HepG2 (cell line): ENCODE results near the gene RAPH1. TPM values are rescaled to one million over a fixed set of nuclear protein-coding genes. Genes with fewer than 3 reads are reported as not detected.

Experiments used
- ATAC-seq: fragments of 200-7000 bp; cut with Tn5 transposase; 3 replicates; pipeline ENCODE4 v1.9.1; 2020; ENCODE audit warnings: mild to moderate bottlenecking, moderate library complexity
- BruUV-seq: library from RNA; stranded (reverse); fragments of 400-500 nt; replicated peaks from 2 replicates; lab custom pipeline; 2021; lab: Mats Ljungman, UMichigan
- CTCF ChIA-PET: fragments of 300-600 bp; formaldehyde crosslinking; extraction: SDS; loops from one replicate; lab custom pipeline; 2021; ENCODE audit warnings: low total read pairs, inconsistent platforms, low intra/inter-chr PET ratio; lab: Yijun Ruan, JAX
- POLR2A ChIA-PET: fragments of 350-600 bp; sonication (Branson Sonifier 250); formaldehyde crosslinking; loops from one replicate; lab custom pipeline; 2020; ENCODE audit warnings: antibody characterized with exemption, inconsistent platforms; lab: Yijun Ruan, JAX
- DNase-seq: peaks from one replicate; pipeline ENCODE4 v3.0.0-alpha.2; 2015; ENCODE audit warnings: low spot score
- FAIRE-seq: peaks from 3 replicates; lab custom pipeline; 2011; peaks lifted over from hg19 to GRCh38; lab: Jason Lieb, UNC
- H2AFZ ChIP-seq: one replicate; pipeline ENCODE4 v1.6.1; 2011; ENCODE audit warnings: low read length, inconsistent platforms
- H3K27ac ChIP-seq: fragments of 300-600 bp; 3 replicates; pipeline ENCODE4 v1.8.0; 2011; ENCODE audit warnings: mixed run types, mild to moderate bottlenecking, mixed read lengths, low read length, inconsistent platforms; ENCODE audit not compliant: insufficient read depth; ENCODE audit errors: extremely low read length
- H3K27me3 ChIP-seq, 2 experiments: fragments of 200-600 bp in 1 of 2; 2 replicates in 1 of 2; 3 replicates in 1 of 2; pipeline versions ENCODE4 v1.6.0 to v1.8.0; 2011; ENCODE audit warnings: low read length in 2 of 2, mild to moderate bottlenecking in 2 of 2, moderate library complexity in 2 of 2, inconsistent platforms in 1 of 2; ENCODE audit not compliant: insufficient read depth in 2 of 2, control insufficient read depth in 1 of 2
- H3K36me3 ChIP-seq, 2 experiments: fragments of 200-600 bp in 1 of 2; replicated peaks in 1 of 2; 2 replicates in 1 of 2; 3 replicates in 1 of 2; pipeline versions ENCODE4 v1.5.1 to v1.8.0; 2011; ENCODE audit warnings: low read length in 2 of 2, inconsistent platforms in 1 of 2; ENCODE audit not compliant: insufficient read depth in 2 of 2, control insufficient read depth in 1 of 2
- H3K4me1 ChIP-seq: 2 replicates; pipeline ENCODE4 v1.5.1; 2012; ENCODE audit warnings: low read length, inconsistent platforms; ENCODE audit not compliant: insufficient read depth
- H3K4me2 ChIP-seq: 2 replicates; pipeline ENCODE4 v1.6.0; 2011; ENCODE audit warnings: low read depth, low read length, inconsistent platforms
- H3K4me3 ChIP-seq, 3 experiments: fragments of 200-600 bp in 1 of 3; sonication (generic), shearing (Covaris generic) in 1 of 3; replicated peaks in 1 of 3; 2 replicates each; pipeline ENCODE4 v1.5.1; 2011 to 2016; ENCODE audit warnings: low read length in 3 of 3, inconsistent platforms in 2 of 3, low read depth in 2 of 3, mild to moderate bottlenecking in 2 of 3, control low read depth in 1 of 3, mixed read lengths in 1 of 3; ENCODE audit not compliant: insufficient read depth in 1 of 3
- H3K79me2 ChIP-seq: one replicate; pipeline ENCODE4 v1.6.1; 2011; ENCODE audit warnings: low read length, inconsistent platforms; ENCODE audit not compliant: insufficient read depth
- H3K9ac ChIP-seq: 2 replicates; pipeline ENCODE4 v1.6.0; 2011; ENCODE audit warnings: mild to moderate bottlenecking, low read depth, low read length, inconsistent platforms; ENCODE audit not compliant: insufficient read depth
- H3K9me3 ChIP-seq: 2 replicates; pipeline ENCODE4 v1.5.1; 2012; ENCODE audit warnings: mild to moderate bottlenecking, low read length
- H4K20me1 ChIP-seq: 2 replicates; pipeline ENCODE4 v1.6.0; 2011; ENCODE audit warnings: inconsistent platforms, mild to moderate bottlenecking, low read length, moderate library complexity; ENCODE audit not compliant: insufficient read depth
- DNMT3B ChIP-seq: conservative IDR thresholded peaks from 2 replicates; pipeline ENCODE4 v1.6.1; 2016; ENCODE audit warnings: missing biosample characterization, control low read depth
- RNF2 ChIP-seq: fragments of 450-650 bp; conservative IDR thresholded peaks from 2 replicates; pipeline ENCODE4 v1.6.1; 2016; ENCODE audit warnings: low read depth
- WGBS: methylation state at CpG from one replicate; pipeline ENCODE4 v1.1.6; 2017; ENCODE audit warnings: low lambda C conversion rate; 5-methylcytosine and 5-hydroxymethylcytosine counted together
- in situ Hi-C: cut with HindIII; loops from 2 replicates; pipeline ENCODE4 v1.10.0; 2017; ENCODE audit warnings: low pct_unique_long_range_greater_than_20kb; ENCODE audit not compliant: extremely low pct_ligation_motif_present
- intact Hi-C: fragments of 100-400 bp; cut with micrococcal nuclease; formaldehyde crosslinking; loops from one replicate; pipeline ENCODE4 v1.10.0; 2022; ENCODE audit not compliant: unreplicated experiment
- polyA plus RNA-seq, 8 experiments: library from polyadenylated mRNA; depleted of rRNA in 3 of 8; stranded (reverse) in 7 of 8; unstranded in 1 of 8; fragments of >200 nt; fragmentation: Illumina TruSeq in 4 of 8; extraction: Trizol in 4 of 8; gene quantifications; 2 replicates each; pipeline versions ENCODE4 v1.2.1 to v1.2.3, GENCODE V29; 2011 to 2016; ENCODE audit warnings: low read depth in 4 of 8, missing spikeins in 1 of 8, mixed read lengths in 1 of 8; ENCODE audit not compliant: insufficient read depth in 1 of 8
- total RNA-seq, 5 experiments: library from RNA; depleted of rRNA; stranded (reverse); fragments of >200 nt; fragmentation: Illumina TruSeq; extraction: Trizol; gene quantifications; 2 replicates each; pipeline ENCODE4 v1.2.3, GENCODE V29; 2016; ENCODE audit warnings: low read depth in 1 of 5
- TF ChIP-seq, protein P1 (sequence below): sonication (generic); formaldehyde crosslinking; IDR thresholded peaks from 2 replicates; pipeline ENCODE4 v1.8.0; 2022; ENCODE audit warnings: missing genetic modification reagents, mild to moderate bottlenecking, borderline replicate concordance
- TF ChIP-seq, protein P2 (sequence below): sonication (generic); formaldehyde crosslinking; IDR thresholded peaks from 2 replicates; pipeline ENCODE4 v1.4.0; 2020; ENCODE audit warnings: missing genetic modification reagents
- TF ChIP-seq, protein P3 (sequence below): sonication (generic); formaldehyde crosslinking; IDR thresholded peaks from 2 replicates; pipeline ENCODE4 v1.4.0; 2020; ENCODE audit warnings: mild to moderate bottlenecking, missing genetic modification reagents

RAPH1 gene
- total and polyA plus RNA-seq, 2 of the 13 experiments (the other 11 are each of a cell fraction or from before 2014, with no cell fraction given): 5.3 to 6.7 TPM

DNA sequence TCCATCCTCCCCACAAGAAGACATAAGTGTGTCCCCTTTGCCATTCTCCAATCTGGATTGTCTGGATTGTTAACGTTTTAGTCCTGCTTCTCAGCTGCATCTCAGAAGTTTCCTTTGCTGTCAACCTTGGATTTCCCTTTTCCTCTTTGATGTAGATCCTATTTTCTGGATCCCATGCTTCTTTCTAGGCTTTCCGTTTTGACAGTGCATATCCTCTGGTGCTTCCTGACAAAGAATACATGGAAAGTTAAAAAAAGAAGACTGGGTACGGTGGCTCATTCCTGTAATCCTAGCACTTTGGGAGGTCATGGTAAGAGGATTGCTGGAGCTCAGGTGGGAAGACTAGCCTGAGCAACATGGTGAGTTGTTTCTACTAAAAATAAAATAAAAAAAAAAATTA is 180.1 kb downstream of the RAPH1 start:
- H3K36me3 ChIP-seq: peaks cover 0 to 5% of the 10 kb centered on the region in 2 experiments; a peak in 1 of 5 replicates
- WGBS: 92% methylated on average over 3 of the region's 3 CpGs
- ChIA-PET POLR2A (no interaction called here), CTCF (no interaction called here)
- no peak for ATAC-seq
- no peaks in the 10 kb centered on the region for H3K27me3 ChIP-seq
- BruUV-seq: no TSS peak
- in situ Hi-C loops (no loop called here), intact Hi-C loops (no loop called here)
- no peaks in the 10 kb centered on the region for H4K20me1 ChIP-seq
- no peak for FAIRE-seq
- H3K79me2 ChIP-seq: peaks cover 29% of the 10 kb centered on the region
- TF ChIP-seq, protein P1, sequence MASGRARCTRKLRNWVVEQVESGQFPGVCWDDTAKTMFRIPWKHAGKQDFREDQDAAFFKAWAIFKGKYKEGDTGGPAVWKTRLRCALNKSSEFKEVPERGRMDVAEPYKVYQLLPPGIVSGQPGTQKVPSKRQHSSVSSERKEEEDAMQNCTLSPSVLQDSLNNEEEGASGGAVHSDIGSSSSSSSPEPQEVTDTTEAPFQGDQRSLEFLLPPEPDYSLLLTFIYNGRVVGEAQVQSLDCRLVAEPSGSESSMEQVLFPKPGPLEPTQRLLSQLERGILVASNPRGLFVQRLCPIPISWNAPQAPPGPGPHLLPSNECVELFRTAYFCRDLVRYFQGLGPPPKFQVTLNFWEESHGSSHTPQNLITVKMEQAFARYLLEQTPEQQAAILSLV: no peak
- TF ChIP-seq, protein P2, sequence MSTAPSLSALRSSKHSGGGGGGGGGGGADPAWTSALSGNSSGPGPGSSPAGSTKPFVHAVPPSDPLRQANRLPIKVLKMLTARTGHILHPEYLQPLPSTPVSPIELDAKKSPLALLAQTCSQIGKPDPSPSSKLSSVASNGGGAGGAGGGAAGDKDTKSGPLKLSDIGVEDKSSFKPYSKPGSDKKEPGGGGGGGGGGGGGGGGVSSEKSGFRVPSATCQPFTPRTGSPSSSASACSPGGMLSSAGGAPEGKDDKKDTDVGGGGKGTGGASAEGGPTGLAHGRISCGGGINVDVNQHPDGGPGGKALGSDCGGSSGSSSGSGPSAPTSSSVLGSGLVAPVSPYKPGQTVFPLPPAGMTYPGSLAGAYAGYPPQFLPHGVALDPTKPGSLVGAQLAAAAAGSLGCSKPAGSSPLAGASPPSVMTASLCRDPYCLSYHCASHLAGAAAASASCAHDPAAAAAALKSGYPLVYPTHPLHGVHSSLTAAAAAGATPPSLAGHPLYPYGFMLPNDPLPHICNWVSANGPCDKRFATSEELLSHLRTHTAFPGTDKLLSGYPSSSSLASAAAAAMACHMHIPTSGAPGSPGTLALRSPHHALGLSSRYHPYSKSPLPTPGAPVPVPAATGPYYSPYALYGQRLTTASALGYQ: no peak
- TF ChIP-seq DNMT3B (no peak), RNF2 (no peak)
- TF ChIP-seq, protein P3, sequence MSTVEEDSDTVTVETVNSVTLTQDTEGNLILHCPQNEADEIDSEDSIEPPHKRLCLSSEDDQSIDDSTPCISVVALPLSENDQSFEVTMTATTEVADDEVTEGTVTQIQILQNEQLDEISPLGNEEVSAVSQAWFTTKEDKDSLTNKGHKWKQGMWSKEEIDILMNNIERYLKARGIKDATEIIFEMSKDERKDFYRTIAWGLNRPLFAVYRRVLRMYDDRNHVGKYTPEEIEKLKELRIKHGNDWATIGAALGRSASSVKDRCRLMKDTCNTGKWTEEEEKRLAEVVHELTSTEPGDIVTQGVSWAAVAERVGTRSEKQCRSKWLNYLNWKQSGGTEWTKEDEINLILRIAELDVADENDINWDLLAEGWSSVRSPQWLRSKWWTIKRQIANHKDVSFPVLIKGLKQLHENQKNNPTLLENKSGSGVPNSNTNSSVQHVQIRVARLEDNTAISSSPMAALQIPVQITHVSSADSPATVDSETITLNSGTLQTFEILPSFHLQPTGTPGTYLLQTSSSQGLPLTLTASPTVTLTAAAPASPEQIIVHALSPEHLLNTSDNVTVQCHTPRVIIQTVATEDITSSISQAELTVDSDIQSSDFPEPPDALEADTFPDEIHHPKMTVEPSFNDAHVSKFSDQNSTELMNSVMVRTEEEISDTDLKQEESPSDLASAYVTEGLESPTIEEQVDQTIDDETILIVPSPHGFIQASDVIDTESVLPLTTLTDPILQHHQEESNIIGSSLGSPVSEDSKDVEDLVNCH (CRISPR knock-in tag): no peak
- H3K9me3 ChIP-seq: no peaks in the 10 kb centered on the region
- H3K9ac ChIP-seq: no peak overlapping the region
- no peak overlapping the region for H3K4me3 ChIP-seq
- no peak for DNase-seq
- no peak overlapping the region for H3K27ac ChIP-seq
- H2AFZ ChIP-seq: no peak overlapping the region
- H3K4me1 ChIP-seq: peaks cover 15% of the 10 kb centered on the region
- H3K4me2 ChIP-seq: no peak overlapping the region
